ENCODE measurements around the gene PRPF19.

The PRPF19 gene

DNA sequence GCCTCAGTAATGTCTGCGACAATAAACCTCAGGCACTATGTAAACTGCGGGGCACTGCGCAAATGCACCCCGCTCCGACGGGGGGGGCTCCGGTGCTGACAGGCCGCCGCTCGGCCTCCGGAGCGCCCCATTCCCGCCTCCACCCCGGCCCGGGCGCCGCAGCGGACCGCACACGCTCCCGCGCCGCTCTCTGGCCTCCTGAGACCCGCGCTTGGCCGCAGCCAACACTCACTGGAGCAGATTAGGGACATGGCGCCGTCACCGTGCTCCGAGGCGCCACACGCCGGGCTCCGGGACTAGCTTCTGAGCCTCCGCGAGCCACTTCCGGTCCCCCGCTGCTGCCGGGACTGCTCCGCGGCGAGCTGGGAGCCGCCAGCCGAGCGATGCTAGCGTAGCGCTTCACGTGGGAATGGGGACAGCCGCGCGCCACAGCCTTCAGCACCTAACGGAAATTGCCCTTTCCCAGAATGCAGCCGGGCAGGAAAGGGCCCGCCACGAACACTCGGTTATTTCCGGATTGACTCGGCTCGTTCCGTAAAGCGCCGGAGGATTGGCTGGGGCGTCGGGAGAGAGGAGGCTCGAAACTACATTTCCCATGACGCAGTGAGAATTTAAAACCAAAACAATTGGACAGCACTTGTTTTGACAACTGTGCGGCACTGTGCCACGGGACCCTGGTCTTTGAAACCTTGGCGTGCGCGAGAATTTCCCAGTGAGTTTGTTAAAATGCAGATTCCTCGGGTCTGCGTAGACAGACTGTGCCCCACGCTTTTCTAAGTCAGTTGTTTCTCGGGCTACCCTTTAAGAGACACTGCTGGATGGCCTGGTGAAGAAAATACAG is at the start of gene PRPF19:
TSS of gene PRPF19 (minus strand) at position 454 of the 841 bp plus-strand sequence. CDS start at position 251, 203 bp downstream.
- Histone ChIP-seq H3K27me3 (ENCODE audit: insufficient read depth, low read length, poor library complexity) (no peaks in the 10 kb centered on the region), H3K9ac (ENCODE audit: low read depth, low read length) (peak within 1 kb of the TSS; percentile 99), H3K79me2 (ENCODE audit: insufficient read depth, low read length) (peaks cover 44% of the 10 kb centered on the region), H3K4me2 (ENCODE audit: insufficient read depth, low read length) (peak within 1 kb of the TSS; percentile 74), H4K20me1 (ENCODE audit: insufficient read depth, low read length) (peaks cover 45% of the 10 kb centered on the region), H2AFZ (ENCODE audit: low read depth, low read length) (peak within 1 kb of the TSS; percentile 74), H3K36me3 (ENCODE audit: insufficient read depth, low read length) (peaks cover 37% of the 10 kb centered on the region), H3K4me3 (ENCODE audit: low read depth in 1 of 2, low read length in 2 of 2) (peak within 1 kb of the TSS; percentile 95 to 98), H3K27ac (ENCODE audit: low read length) (peak within 1 kb of the TSS; percentile 86), H3K9me3 (ENCODE audit: insufficient read depth, low read length, severe bottlenecking) (no peaks in the 10 kb centered on the region), H3K4me1 (ENCODE audit: insufficient read depth, low read length) (peaks cover 39% of the 10 kb centered on the region)
- no peak for TF ChIP-seq EZH2 (IDR thresholded peaks at IDR 0.05; ENCODE audit: borderline replicate concordance, low read depth, low read length, severe bottlenecking)
- TF ChIP-seq, protein P1, sequence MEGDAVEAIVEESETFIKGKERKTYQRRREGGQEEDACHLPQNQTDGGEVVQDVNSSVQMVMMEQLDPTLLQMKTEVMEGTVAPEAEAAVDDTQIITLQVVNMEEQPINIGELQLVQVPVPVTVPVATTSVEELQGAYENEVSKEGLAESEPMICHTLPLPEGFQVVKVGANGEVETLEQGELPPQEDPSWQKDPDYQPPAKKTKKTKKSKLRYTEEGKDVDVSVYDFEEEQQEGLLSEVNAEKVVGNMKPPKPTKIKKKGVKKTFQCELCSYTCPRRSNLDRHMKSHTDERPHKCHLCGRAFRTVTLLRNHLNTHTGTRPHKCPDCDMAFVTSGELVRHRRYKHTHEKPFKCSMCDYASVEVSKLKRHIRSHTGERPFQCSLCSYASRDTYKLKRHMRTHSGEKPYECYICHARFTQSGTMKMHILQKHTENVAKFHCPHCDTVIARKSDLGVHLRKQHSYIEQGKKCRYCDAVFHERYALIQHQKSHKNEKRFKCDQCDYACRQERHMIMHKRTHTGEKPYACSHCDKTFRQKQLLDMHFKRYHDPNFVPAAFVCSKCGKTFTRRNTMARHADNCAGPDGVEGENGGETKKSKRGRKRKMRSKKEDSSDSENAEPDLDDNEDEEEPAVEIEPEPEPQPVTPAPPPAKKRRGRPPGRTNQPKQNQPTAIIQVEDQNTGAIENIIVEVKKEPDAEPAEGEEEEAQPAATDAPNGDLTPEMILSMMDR (IDR thresholded peaks at IDR 0.05; ENCODE audit: borderline replicate concordance, extremely low read depth, low read length, poor library complexity, severe bottlenecking): no peak
- ATAC-seq (ENCODE audit: insufficient read depth, low read depth): peak; percentile 91
- DNase-seq: peak; percentile 99

DNA sequence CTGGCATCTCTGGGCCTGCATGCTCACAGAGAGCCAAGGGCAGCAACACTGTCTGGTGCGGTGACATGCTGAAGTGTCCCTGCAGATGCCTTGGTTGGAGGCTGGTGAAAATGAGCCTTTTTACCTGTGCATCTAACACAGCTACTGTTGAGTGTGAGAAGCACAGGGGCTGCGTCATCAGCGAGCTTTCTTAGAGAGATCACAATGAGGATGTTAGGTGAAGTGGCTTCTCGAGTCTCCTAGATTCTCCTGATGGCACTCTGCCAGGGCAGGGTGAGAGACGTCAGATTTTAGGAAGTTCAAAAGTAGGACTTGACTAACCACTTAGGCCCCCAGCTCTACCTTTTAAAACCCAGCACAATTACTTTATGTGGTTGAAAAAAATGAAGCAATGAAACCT is 49.2 kb upstream of the PRPF19 start:
- no peaks in the 10 kb centered on the region for H3K79me2 ChIP-seq (ENCODE audit: insufficient read depth, low read length)
- no peak for DNase-seq
- no peak overlapping the region for H3K4me2 ChIP-seq (ENCODE audit: insufficient read depth, low read length)
- H3K9me3 ChIP-seq (ENCODE audit: insufficient read depth, low read length, severe bottlenecking): no peaks in the 10 kb centered on the region
- no peak overlapping the region for H3K27ac ChIP-seq (ENCODE audit: low read length)
- H3K27me3 ChIP-seq (ENCODE audit: insufficient read depth, low read length, poor library complexity): peaks cover 3% of the 10 kb centered on the region
- TF ChIP-seq, protein P1 (IDR thresholded peaks at IDR 0.05; ENCODE audit: borderline replicate concordance, extremely low read depth, low read length, poor library complexity, severe bottlenecking): no peak
- TF ChIP-seq EZH2 (IDR thresholded peaks at IDR 0.05; ENCODE audit: borderline replicate concordance, low read depth, low read length, severe bottlenecking): no peak
- no peak overlapping the region for H3K9ac ChIP-seq (ENCODE audit: low read depth, low read length)
- no peak for ATAC-seq (ENCODE audit: insufficient read depth, low read depth)
- no peak overlapping the region for H2AFZ ChIP-seq (ENCODE audit: low read depth, low read length)
- H3K4me3 ChIP-seq (ENCODE audit: low read depth in 1 of 2, low read length in 2 of 2): no peak overlapping the region
- H3K36me3 ChIP-seq (ENCODE audit: insufficient read depth, low read length): no peaks in the 10 kb centered on the region
- no peaks in the 10 kb centered on the region for H3K4me1 ChIP-seq (ENCODE audit: insufficient read depth, low read length)
- H4K20me1 ChIP-seq (ENCODE audit: insufficient read depth, low read length): no peaks in the 10 kb centered on the region

DNA sequence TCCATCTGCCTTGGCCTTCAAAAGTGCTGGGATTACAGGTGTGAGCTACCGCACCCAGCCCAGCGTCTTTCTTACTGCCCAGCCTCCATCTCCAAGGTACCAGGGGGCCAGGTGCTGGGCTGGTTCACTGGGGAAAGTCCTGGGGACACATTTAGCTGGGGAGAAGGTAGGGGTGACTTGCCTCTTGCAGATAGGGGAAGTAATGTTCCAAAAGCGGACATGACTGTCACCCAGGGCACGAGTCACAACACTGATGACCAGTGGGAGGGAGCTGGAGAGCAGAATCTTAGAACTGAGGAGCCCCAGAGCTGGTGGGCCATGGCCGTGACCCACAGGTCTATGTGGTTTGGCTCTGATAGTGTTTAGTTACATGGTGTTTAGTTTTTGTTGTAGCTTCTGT is 48.0 kb upstream of the PRPF19 start:
- Histone ChIP-seq H3K4me1 (ENCODE audit: insufficient read depth, low read length) (no peaks in the 10 kb centered on the region), H3K4me3 (ENCODE audit: low read depth in 1 of 2, low read length in 2 of 2) (no peak overlapping the region), H3K9me3 (ENCODE audit: insufficient read depth, low read length, severe bottlenecking) (no peaks in the 10 kb centered on the region), H3K4me2 (ENCODE audit: insufficient read depth, low read length) (no peak overlapping the region), H4K20me1 (ENCODE audit: insufficient read depth, low read length) (no peaks in the 10 kb centered on the region), H3K27ac (ENCODE audit: low read length) (no peak overlapping the region), H3K27me3 (ENCODE audit: insufficient read depth, low read length, poor library complexity) (peaks cover 3% of the 10 kb centered on the region), H3K9ac (ENCODE audit: low read depth, low read length) (no peak overlapping the region), H3K79me2 (ENCODE audit: insufficient read depth, low read length) (no peaks in the 10 kb centered on the region), H2AFZ (ENCODE audit: low read depth, low read length) (no peak overlapping the region), H3K36me3 (ENCODE audit: insufficient read depth, low read length) (no peaks in the 10 kb centered on the region)
- ATAC-seq (ENCODE audit: insufficient read depth, low read depth) (no peak), DNase-seq (no peak)
- no peak for TF ChIP-seq EZH2 (IDR thresholded peaks at IDR 0.05; ENCODE audit: borderline replicate concordance, low read depth, low read length, severe bottlenecking)
- TF ChIP-seq, protein P1 (IDR thresholded peaks at IDR 0.05; ENCODE audit: borderline replicate concordance, extremely low read depth, low read length, poor library complexity, severe bottlenecking): no peak

Data from DND-41 (cell line).